GM21423 (cell line): Measurements from ENCODE around the gene DENND2A.
"Not testable (repeated sequence)": the region's sequence is repeated elsewhere in the genome, so short reads cannot be mapped to it uniquely, and the experiment has no call there.

ENCODE experiments used
- ATAC-seq: cut with Tn5 transposase; IDR thresholded peaks from one replicate; pipeline ENCODE4 v1.9.1; 2021; ENCODE audit warnings: mild to moderate bottlenecking, moderate library complexity; ENCODE audit not compliant: unreplicated experiment

The DENND2A gene

DNA sequence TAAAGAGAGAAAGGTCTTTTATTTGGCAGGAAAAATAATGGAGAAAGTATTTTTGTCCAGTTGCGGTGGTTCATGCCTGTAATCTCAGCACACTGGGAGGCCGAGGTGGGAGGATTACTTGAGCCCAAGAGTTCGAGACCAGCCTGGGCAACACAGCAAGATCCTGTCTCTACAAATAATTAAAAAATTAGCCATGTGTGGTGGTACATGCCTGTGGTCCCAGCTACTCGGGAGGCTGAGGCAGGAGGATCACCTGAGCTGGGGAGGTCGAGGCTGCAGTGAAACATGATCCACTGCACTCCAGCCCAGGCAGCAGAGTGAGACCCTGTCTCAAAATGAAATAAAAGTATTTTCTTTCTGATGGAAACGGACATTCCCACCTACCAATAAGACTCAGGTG lies 83.5 kb downstream of the DENND2A start:
- ATAC-seq = no peak

DNA sequence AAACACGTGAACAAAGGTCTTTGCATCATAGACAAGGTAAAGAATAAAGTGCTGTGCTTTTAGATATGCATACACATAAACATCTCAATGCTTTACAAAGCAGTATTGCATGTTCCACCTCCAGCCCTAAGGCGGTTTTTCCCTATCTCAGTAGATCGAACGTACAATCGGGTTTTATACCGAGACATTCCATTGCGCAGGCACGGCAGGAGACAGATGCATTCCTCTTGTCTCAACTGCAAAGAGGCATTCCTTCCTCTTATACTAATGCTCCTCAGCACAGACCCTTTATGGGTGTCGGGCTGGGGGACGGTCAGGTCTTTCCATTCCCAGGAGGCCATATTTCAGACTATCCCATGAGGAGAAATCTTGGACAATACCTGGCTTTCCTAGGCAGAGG lies 87.4 kb downstream of the DENND2A start:
- not testable (repeated sequence) for ATAC-seq

DNA sequence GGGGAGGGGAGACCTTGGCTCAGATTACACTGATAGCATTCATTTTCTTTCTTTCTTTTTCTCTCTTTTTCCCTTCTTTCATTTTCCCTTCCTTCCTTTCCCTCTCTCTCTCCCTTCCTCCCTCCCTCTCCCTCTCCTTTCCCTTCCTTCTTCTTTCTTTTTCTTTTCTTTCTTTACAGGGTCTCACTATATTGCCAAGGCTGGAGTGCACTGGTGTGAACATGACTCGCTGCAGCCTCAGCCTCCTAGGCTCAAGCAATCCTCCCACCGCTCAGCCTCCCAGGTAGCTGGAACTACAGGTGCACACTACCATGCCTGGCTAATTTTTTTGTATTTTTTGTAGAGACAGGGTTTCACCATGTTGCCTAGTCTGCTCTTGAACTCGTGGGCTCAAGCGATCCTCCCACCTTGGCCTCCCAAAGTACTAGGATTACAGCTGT lies 88.4 kb downstream of the DENND2A start:
- no peak for ATAC-seq

DNA sequence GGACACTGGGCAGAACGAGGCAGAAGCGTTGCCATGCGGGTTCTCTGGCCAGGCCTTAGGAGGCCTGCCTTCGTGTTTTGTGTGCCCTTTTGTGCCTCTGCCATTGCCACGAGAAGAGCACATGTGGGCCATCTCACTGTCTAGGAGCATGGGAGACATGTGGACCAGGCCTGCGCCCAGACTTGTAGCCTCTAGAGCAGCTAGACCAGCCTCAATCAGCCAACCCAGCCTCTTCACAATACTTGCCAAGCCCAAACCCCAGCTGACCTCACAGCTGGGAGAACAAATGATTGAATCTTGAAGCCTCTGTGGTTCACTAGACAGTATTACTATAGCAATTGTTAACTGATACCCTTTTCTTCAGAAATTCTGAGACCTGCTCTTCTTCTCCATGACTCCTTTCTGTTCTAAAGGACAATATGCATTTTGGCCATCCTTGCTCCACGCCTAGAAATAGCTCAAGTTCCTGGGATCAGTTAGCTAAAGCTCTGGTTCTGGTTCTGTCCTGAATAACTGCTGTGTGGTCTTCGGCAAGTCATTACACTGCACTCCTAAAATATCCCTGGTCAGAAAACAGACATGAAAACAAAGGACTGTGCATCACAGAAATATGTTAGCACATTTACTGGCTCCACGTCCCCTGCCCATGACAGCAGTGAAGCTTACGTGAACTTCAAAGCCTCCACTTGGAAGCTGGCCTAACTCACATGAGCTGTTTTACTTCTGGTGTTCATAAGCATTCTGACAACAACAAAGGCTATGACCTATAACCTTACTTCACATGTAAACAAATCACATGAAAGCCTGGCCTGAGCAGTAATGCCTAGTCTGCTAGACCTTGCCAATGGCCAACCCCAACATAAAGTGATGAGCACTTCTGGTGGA lies 89.0 kb downstream of the DENND2A start:
- ATAC-seq = no peak

DNA sequence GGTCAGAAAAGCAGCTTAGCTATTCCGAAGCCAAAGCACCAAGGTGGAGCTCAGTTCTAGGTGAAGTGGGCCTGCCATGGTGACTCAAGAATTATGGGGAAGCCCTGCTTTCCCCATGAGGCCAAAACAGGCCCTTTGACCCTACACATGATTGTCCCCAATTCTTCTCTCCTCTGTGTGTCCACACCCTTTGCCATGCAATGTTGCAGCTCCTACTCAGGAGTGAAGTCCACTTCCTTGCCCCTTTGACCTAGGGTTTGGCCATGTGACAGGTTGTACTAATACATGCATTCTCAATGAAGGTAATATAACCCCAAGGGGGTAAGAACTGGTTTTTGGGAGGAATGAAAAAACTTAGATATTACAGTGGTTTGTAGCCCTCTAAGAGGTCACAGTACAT lies 93.7 kb downstream of the DENND2A start:
- ATAC-seq = no peak

DNA sequence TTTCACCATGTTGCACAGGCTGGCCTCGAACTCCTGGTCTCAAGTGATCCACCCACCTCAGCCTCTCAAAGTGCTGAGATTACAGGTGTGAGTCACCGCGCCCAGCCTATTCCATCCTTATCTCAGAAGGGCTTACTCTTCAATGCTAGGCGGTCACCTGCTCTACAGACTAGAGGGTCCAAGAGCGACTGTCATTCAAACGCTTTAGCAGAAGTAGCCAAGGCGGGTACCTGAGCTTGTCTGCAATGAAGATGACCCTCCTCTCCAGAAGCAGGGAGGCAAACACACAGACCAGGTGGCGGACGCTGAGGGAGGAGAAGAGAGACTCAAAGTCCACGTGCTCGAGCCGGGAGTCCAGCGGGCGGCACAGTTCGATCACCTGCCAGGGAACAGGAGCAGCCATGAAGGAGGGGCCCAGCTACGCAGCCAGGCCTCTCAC lies 96.2 kb downstream of the DENND2A start:
- ATAC-seq = no peak

DNA sequence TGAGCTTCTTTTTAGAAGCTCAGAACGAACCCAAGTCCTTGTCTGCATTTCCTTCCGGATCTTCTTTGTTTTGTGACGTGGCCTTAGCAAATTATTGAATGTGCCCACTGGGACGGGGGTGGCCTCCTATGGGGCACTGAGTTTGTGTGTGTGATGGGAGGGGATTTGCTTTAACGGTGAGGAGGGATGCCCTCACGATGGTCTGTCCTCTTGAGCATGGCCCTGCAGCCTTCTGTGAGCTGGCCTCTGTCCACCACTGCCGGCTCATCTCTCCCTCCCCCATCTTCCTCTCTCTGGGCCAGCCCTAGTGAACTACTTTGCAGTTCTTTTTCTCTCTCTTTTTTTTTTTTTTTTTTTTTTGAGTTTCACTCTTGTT lies 98.4 kb downstream of the DENND2A start:
- ATAC-seq = no peak

DNA sequence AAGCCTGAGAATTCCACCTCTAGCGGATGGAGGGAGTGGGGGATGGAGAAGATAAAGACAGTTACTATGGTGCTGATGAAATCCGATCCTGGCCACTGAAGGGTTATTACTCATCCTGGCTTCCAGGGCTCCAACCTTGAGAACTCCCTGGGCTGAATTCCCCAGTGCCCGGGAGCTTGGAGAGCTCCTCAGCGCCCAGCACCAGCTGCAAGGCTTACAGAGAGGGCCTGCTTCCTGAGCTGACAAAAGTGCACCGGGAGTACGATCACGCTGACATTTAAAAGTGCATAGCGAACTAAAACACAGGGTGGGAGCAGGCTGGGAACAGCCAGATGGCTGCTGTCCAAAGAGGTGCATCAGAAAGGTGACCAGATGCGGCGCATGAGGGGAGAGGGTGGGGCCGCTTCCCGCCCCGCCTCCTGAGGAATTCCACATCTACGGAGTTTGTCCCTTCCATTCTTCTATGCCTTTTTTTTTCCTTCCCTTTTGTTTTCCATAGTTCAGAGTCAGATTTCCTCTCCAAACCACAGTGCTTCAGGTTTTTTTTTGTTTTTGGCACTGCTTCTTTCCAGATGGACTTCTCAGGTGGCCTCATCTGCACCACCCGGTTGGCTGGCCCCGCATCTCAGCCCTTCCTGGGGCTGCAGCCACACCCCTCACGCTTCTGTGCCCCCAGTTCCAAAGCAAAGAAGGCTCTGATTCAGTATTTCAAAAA lies 98.9 kb downstream of the DENND2A start:
- no peak for ATAC-seq

DNA sequence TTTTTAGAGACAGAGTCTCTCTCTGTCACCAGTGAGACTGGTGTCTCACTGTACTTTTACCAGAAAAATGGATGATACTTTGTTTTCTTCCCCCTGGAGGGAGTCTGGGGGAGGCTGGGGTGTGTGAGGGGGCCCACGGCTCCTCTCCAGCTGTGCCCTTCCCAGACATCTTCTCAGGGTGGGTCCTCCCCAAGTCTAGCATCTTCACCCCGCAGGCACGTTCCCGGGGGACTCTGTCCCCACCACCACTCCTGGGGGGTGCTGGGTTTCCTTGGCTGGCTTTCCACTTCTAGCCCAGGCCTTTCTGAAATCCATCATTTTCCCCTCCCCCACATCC lies 99.5 kb downstream of the DENND2A start:
- ATAC-seq = no peak

DNA sequence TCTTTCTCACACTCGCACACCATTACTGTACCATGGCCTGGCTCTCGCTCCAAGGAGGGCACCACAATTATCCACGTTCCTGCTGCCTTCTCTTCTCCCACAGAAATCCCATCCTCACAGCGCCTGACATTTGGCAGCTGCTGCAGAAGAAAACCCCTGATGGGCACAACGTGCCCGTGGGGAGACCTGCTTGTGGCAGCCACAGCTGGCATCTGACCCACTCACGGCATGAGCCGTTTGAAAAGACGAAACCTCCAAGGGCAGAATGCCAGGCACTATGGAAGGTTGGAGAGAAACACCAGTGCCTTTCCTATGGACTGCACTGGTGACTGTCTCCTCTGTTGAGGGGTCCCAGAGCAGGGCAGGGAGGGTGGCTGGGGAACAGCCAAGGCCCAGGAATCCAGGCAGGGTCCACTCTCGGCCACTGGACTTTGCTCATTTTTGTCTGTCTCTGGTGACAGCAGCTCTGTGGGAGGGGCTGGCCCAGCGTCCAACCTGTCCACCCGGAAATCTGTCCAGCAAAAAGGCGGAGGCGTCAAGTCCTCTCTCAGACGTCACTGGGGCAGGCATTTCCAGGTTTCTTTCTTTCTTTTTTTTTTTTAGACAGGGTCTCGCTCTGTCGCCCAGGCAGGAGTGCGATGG lies 100.4 kb downstream of the DENND2A start:
- no peak for ATAC-seq

DNA sequence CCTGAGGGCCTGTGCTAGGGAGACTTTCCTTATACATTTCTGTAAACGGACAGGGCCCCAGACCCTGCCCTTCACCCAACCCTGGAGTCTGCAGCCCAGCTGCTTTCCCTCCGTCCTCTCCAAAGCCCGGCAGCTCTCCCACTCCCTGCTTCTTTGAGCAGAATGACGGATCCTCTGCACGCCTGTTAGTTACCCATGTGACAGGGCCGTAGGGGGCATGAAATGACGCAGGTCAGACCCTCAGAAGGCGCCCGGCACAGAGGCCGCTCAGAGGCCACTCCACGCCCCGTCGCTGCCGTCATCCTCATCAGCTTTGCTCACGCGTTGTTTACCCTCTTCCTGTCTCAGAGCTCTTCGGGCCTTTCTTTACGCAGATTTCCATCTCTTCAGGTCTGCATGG lies 101.2 kb downstream of the DENND2A start:
- ATAC-seq = no peak

DNA sequence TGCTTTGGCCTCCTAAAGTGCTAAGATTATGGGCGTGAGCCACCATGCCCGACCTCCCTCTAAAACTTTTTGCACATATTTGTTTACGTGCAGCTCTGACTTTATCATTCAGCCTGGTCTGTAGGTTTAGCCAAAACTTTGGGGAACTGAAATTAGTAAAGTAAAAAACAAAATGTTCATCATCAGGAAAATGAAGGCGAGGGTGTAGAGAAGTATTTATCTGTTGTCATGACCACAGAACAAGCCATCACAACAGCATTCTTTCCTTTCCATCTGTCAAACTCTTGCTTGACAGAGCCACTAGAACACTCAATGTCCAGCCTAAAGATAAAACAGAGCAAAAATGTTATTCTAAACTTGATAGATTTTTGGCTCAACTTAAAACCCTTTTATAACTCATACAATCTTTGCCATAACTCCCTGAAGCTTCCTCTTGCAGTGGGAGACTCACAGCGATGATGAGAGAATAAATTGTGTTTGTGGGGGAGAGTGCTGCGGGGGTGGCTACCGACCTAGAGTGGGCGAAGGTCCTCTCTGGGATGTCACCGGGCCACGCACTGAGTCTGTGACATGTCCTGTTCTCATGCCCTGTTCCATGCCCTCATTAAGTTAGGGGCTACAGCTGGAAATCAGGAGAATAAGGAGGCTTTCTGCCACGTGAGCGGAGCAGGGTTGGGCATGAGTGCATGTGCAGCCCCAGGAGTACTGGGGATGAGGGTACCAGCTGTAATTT lies 102.7 kb downstream of the DENND2A start:
- no peak for ATAC-seq

DNA sequence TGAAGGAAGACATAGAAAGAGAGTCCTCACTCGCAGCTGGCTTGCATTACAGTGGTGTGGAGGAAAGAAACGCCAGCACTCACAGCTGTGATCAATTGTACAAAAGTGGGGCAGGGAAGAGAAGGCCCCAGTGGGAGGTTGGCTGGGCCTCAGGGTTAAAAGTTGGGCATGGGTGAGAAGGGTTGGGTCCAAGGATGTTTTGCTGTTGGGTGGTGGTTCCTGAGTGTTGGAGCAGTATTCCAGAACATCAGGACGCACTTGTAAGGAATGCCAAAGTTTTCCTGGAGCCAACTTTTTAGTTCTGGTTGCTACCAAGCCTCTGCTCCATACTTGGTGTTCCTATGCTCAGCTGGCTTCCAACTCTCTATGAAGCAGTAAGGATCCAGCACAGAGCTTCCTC lies 105.9 kb downstream of the DENND2A start:
- no peak for ATAC-seq

DNA sequence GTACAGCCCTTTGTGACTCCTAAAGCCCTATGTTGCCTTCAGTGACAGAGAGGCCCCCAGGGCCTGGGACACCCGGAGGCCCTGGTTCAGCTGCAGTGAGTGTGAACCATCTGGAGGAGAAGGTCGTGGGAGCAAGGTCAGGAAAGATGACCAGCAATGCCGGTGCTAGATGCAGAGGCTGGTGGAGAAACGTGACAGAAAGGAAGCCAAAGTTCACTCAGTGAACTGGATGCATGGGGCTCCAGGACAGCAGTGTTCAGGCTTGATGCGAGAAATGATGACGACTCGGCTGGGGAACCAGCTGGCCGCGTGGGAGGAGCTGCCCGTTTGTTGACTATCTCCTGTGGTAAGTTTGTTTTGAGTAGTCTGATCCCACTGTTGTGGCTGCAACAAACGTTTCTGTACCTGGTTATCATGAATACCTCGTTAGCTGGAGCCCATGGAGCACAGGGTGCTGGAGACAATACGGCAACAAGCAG lies 107.2 kb downstream of the DENND2A start:
- ATAC-seq = no peak

DNA sequence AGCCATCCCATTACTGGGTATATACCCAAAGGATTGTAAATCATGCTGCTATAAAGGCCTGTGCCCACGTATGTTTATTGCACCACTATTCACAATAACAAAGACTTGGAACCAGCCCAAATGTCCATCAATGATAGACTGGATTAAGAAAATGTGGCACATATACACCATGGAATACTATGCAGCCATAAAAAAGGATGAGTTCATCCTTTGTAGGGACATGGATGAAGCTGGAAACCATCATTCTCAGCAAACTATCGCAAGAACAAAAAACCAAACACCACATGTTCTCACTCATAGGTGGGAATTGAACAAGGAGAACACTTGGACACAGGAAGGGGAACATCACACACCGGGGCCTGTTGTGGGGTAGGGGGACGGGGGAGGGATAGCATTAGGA lies 111.2 kb downstream of the DENND2A start:
- not testable (repeated sequence) for ATAC-seq

DNA sequence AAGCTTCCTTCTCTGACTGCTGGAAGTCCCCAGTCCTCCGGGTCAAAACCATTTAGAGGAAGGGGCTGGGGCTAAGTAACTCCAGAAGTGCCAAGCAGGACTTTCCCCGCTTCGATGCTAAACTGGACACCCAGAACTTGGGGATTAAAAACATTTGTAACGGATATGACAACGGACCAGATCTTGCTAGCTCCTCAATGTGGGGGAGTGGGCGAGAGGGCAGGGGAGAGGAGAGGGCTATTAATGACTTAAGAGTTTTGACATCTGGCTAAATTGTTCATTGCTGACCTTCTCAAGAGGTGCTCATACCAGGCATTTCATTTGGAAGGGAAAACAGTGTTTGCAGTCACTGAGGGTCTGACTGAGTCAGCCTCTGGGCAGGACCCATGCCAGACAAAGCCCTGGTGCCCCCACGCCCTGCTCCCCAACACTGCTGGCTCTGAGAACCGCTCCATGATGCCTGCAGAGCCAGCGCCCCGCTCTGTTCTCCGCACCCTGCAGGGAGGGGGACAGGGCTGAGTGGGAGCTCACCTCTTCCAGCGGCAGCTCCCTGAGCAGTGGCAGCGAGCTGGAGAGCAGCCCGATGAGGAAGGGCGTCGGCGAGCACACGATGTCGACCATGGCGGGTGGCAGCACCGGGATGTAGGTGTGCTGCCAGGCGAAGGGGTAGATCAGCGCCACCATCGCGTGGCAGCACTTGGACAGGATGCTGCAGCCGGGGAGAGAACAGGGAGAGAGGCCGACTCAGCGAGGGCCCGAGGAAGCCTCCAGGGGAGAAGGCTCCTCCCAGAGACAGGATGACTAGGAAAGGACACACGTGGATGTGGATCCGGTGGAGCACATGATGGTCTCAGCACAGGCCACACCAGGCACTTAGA lies 113.6 kb downstream of the DENND2A start:
- no peak for ATAC-seq

DNA sequence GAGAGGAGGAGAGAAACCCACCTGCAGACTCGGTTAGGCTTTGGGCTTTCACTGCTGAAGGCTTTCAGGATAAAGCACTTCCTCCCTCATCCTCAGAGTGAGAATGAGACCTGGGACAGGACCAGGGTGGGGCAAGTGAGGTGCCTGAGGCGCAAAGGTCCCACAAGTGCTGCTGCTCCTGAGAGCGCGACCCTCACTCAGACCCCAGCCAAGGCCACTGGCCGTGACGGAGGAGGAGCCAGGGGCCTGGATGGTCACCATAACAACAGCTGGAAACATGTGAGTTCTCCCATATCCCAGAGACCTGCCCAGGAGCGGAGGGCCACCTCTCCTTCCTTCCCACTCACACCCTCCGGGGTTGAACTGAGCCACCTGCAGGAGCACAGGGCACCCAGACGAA lies 114.4 kb downstream of the DENND2A start:
- no peak for ATAC-seq

DNA sequence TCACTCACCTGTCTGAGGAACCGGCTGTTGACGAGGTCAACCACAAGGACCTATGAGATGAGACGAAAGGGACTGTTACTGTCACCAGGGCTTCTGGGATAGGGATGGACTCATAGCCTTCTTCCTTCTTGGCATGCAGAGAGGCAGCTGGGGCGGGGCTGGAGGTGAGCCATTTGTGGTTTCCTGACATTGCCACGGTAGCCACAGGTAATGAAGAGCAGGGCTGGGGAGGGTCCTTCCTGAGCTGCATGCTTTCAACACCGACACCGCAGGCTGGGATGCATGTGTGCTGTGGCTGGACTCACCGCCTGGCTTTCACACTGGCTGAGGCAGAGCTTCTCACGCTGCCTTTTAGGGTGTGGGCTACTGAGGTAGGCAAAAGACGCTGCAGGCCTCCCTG lies 114.9 kb downstream of the DENND2A start:
- no peak for ATAC-seq

DNA sequence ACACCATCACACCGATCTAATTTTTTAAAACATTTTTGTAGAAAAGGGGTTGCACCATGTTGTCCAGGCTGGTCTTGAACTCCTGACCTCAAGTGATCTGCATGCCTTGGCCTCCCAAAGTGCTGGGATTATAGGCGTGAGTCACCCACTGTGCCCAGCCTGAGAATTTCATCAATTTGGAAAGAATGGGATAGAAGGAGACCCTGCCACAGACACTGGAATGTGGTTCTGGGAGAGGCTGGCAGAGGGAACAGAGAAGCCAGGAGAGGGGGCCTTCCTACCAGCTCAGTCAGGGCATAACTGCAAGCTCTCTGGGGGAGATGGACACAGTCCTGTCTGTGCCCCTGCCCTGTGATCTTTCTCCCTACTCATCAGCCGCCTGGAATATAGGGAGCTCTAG lies 119.2 kb downstream of the DENND2A start:
- ATAC-seq = no peak

DNA sequence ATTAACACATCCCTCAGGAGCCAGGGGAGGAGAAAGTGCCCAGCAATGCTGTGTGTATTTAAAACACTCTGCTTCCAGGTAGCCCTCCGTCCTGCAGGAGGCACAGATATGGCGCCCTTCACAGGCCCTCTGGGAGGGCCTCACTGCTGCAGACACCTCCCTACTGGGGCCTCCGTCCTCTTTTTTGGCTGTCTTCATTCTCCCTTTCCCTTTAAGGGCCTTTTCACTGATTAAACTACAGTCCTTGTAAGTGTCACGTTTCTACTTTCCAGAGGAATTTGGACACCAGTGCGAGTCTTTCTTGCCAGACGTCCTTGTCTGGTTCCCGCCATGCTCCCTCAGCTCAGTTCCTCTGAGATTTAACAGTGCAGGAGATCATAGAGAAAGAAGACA lies 121.6 kb downstream of the DENND2A start:
- ATAC-seq = no peak
